Right lung (tissue), 5 donors: Measurements from ENCODE around the gene IGSF21. TPM values are rescaled to one million over a fixed set of nuclear protein-coding genes. Genes with fewer than 3 reads are reported as not detected.

Source experiments
- DNase-seq, 2 donors: peaks; one replicate each; pipeline ENCODE4 v3.0.0-alpha.2; 2013
- polyA plus RNA-seq, 5 donors: library from polyadenylated mRNA; unstranded; fragments of 120-200 nt; gene quantifications; one replicate each; pipeline versions ENCODE4 v1.2.1 to v1.2.3, GENCODE V29; 2013; ENCODE audit warnings: inconsistent platforms in 1 of 5, low replicate concordance in 1 of 5; ENCODE audit not compliant: insufficient read length in 5 of 5, insufficient read depth in 1 of 5

The IGSF21 gene
- polyA plus RNA-seq, 5 donors, result 0.06 to 0.26 (median 0.15) TPM

DNA sequence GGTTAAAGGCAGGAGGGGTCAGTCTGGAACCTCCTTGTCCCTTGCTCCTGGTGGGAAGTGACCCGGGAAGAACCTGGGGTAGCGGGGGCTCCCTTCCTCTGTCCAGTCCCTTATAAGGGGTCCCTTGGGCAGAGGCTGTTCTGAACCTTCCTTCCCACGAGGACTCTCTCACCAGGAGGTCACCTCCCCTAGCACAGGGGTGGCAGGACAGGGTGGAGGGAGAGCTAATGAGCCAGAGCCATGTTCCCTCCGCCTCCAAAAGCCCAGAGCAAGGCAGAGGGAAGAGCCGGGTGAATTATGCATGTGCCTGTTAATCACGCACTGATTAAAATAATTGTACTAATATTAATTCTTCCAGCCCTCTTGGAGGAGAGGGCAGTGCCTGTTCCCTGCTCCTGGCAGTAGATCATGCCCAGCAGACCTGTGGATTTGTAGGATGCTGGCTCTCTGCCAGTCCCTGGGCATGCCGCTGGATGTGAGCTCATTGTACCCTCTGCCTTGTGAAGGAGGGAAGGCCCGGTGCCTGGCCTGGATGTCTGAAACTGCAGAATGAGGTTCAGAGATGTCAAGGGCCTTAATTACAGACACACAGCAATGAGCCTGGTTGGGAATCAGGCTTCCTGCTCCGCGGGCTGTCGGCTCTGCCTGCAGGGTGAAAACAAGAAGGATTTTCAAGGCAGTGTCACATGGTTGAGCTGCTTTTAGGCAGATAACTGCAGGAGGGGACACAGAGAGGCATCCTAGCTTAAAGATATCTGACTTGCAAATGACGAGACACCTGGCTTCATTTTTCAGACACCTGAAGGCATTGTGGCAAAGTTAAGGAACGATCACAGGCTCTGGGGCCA, 68.2 kb downstream of the IGSF21 start:
- DNase-seq, result no peak

DNA sequence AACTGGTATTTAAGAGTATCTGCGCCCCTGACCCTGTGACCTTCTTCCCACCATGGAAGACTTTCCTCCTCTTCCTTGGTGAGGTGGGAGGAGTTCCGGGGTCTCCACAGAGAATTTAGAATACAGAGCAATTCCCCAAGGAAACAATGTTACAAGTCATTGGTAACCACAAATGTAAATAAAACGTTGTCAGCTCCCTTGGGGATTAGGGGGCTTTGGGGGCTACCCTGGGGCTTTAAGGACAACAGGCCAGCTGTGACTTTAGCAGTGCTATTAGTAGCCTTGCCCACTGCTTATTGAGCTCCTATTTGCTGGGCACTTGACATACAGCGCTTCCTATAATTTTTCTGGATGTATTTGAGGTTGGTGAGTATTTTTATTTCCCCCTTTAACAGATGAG, 69.0 kb downstream of the IGSF21 start:
- no peak for DNase-seq

DNA sequence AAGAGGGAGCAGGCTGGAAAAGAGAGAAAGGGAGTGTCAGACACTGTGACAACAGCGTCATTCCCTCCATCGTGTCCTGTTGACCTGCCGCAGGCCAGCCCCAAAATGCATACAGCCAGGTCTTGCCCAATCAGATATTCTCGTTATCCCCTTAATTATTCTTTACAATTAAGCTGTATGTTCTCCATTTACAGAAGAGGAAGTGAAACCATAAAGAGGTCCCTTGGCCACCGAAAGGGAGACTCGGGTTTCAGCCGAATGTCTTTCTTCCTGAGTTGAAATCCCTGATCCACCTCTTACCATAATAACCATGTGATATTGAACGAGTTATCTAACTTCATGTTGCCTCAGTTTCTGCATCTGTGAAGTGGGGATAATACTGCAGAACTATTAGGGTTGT, 70.5 kb downstream of the IGSF21 start:
- DNase-seq, result no peak

DNA sequence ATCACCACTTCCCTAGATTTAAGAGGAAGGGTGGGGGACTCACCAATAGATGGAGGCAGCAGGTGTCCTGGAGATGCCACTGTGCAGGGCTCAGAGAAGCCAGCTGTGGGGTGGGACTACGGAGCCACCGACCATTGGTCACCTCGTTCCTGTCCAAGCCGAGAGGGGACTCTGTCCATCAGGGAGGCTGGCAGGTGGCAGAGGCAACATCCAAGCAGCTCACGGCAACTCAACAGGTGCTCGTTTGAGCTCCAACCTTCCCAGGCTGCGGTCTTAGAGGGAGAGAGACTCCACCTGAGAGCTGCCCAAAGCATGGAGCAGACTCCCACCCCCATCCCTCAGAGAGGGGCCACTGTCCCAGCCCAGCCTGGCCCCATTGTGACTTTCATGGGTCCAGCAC, 71.4 kb downstream of the IGSF21 start:
- DNase-seq, result no peak

DNA sequence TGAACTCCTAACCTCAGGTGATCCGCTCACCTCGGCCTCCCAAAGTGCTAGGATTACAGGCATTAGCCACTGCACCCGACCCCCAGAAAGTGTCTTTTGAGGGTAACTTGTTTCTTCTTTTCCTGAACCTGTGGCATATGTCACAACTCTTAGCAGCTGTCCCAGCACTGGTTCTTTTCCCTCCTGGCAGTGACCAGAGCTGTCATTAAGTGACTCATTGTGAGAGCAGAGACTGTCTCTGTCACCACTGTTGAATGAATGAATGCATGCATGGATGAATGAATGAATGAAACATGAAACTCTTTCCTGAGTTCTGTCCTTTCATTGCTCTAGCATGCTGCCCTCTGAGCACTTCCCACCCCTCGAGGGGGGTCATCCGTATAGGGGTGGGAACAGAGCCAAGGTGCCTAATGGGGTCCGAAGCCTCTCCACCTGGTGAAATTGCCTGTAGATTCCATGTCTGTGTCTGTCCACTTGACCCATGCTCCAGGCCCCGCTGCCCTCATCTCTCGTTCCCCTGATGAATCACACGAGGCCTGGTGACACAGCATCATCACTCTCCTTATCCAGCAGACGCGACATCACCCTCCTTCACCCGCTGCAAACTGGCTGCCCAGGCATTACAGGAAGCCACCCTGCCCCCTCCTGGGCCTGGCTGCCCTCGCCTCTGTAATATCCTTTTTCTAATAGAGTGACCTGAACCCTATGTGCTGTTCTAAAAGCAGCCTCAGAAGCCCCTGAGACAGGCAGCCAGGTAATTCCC, 75.0 kb downstream of the IGSF21 start:
- DNase-seq, result no peak

DNA sequence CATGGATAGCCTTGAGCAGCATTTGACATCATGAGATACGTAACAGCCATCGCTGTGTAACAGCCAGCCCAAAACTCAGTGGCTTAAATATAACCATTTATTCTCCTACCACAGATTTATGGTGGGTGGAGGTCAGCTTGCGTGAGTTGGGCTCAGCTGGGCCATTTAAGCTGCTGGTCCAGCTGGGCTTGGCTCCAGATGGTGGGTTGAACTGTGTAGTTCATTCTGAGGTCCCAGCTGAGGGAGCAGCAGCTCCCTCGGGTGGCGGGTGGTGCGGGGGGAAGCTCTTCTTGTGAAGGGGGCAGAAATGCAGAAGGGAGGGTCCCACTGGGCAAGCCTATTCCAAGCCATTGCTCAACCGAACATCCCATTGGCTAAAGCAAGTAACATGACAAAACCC, 75.9 kb downstream of the IGSF21 start:
- DNase-seq, result no peak

DNA sequence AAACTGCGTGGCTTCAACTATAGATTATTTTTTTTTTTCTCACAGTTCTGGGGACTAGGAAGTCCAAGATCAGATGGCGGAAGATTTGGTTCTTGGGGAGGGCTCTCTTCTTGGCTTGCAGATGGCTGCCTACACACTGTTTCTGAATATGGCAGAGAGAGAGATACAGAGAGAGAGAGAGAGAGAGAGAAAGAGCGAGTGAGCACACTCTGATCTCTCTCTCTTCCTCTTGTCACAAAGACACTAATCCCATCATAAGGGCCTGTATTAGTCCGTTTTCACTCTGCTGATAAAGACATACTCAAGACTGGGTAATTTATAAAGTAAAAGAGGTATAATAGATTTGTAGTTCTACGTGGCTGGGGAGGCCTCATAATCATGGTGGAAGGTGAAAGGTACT, 79.5 kb downstream of the IGSF21 start:
- DNase-seq, result no peak

DNA sequence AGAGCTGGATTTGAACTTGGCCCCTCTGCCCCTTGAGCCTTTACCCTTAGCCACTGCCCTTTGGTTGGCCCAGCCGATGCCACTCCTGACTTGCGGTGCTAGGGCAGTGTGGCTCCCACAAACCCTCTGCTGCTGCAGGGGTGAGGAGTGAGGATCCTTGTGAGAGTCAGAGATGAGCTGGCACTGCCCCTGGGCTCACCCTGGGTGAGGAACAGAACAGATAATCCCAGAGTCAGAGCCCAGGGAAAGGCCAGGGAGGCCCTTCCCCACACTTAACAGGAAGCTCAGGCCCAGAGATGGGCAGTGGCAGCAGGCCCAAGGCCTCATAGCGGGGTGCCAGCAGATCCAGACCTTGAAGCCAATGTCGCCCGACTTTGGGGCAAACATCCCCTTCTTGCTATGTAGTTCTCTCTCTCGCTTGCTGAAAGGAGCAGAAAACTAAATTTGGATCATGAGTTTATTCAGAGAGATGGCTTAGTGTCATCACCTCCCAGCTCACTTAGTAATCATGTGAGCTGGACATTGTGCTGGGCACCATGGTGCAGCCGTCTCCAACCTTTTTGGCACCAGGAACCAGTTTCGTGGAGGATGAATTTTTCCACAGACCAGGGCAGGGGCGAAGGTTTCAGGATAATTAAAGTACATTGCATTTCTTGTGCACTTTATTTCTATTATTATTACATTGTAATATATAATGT, 81.4 kb downstream of the IGSF21 start:
- DNase-seq, result no peak

DNA sequence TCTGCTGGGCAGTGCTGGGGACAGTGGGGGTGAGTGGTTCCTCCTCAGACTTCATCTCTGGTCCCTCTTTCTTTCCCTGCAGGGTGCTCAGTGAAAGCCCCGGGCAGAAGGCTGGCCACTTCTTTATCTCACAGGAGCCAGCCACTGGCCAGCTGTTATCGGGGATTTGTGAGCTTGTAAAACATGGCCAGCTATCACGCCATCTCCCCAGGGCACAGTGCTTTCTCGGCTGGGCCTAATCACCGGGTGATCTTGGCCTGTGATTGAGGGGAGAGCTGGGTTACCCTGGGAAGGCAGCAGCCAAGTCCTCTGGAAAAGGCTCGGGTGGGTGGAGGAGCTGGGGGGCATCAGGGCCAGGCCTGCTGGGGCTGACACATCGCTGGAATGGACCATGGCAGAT, 83.0 kb downstream of the IGSF21 start:
- no peak for DNase-seq

DNA sequence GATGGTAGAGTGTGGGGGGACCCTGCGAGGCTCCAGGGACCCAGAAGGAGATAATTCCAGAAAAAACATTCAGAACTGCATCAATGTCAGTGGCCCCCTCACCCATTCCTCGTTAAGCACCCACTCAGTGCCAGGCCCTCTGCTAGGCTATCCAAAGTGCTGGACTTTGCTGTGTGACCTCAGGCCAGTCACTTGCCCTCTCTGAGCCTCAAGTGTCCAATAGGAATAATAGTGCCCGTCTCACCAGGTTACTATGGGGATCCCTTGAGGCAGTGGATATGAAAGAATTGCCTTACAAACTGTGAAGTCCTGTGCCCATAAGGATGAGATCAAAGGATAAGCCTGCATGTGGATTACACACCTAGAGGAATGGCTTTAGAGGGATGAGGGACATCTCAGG, 83.4 kb downstream of the IGSF21 start:
- no peak for DNase-seq

DNA sequence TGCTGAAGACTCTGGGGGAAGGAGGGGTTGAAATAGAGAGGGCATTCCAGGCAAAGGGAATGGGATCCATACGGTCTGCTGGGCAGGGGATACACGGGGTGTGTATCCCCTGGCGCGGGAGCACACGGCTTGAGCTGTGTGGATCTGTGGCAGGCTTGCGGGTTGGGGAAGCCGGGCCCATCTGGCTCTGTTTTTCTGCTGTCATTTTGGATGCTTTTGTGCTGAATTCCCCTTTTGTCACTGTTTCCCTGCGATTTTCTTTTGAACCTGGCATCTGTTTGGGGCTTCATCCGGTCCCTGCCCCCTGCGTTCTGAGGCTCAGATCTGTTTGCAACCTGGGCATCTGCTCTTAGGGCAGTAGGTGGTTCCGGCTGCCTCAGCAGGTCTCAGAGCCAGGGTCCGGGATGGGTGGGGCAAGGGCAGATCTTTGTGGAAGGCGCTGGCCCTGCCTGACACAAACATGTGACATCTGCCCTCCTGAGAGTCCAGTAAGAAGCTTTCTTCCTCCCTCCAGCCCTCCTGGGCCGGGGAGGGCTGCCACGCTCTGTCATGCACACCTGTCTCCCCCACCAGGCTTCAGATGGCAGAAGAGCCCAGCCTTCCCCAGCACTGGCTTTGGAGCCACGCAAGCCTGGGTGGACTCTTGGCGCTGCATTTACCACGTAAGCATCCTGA, 84.0 kb downstream of the IGSF21 start:
- no peak for DNase-seq

DNA sequence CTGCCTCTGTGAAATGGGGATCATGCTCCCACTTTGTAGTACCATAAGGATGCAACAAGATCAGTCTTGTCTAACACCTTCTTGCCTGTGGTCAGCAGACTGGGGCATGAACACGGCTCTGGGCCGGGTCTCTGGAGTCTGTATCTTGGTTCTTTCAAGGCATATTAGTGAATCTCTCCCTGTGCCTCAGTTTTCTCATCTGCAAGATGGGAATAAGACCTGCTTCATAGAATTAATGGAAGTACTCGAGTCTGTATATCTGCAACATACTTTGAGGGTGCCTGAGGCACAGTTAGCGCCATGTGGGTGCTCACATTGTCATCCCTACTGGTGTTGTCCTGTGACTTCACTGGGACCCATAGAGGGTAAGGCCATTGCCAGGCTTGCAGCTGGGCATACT, 84.6 kb downstream of the IGSF21 start:
- no peak for DNase-seq

DNA sequence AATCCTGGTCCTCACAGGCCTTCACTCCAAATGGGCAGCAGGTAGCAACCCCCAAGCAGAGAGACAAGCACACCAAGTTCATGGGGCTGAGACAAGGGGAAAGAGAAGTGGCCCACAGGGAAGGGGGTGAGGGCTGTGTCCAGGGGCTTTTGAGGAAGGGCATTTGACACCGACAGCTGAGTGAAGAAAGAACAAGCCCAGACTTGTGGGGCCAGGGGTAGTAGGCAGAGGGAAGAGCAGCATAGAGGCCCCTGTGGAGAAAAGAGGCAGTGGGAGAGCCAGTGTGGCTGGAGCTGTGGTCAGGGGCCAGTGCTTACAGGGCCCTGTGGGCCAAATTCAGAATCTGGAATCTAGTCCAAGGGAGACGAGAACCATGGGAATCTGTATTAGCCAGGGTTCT, 85.4 kb downstream of the IGSF21 start:
- DNase-seq, result no peak

DNA sequence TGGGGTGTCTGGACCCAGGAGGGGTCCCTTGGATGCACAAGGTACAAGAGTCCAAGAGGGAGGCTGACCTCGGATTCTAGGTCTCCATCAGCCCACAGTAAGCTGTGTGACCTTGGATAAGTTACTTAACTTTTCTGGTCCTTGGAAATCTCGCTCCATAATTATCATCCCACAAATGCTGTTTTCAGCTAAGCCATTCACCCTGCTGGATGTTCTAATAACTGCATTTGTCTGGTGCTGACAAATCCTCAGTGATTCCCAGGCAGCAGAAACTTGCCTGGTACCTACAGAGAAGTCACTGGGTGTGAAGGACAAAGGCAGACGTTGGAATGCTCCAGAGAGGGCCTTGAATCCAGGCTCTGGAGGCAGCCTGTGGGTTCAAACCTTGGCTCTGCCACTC, 89.7 kb downstream of the IGSF21 start:
- DNase-seq, result no peak

DNA sequence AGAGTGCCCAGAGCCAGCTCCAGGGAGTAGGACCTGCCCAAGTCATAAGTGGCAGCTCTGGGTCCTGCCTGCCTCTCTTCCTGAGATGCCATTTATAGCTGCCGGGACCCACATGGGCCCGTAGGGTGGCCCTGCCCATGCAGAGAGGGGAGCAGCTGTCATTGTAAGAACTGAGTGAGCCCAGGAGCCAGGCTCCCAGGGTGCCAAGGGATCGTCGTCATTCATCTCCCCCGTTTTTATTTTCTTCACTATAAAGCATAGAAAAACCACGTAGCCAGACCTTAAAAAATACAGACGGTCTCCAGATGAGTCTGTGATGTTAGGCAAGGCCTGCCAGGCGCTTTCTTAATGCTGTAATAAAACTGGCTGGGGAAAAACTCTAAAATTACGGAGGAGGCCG, 90.7 kb downstream of the IGSF21 start:
- DNase-seq, result no peak

DNA sequence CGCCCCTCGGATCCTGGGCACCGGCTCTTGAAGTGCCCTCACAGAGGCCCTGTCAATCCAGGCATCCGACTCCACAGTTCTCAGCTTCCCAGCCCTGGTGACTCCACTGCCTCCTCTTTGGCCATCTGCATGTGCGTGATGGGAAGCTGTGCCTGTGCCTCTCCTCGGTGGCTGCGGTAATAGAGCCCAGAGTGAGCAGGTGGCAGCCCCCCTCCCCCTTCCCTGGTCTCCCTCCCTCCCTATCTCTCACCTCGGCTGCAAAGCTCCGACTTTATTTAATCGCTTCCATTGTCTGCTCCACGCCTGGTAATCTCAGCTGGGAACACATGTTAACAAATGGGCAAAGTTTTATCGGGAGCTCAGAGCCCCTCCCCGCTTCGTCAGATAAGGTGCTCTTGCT, 91.9 kb downstream of the IGSF21 start:
- DNase-seq, result no peak

DNA sequence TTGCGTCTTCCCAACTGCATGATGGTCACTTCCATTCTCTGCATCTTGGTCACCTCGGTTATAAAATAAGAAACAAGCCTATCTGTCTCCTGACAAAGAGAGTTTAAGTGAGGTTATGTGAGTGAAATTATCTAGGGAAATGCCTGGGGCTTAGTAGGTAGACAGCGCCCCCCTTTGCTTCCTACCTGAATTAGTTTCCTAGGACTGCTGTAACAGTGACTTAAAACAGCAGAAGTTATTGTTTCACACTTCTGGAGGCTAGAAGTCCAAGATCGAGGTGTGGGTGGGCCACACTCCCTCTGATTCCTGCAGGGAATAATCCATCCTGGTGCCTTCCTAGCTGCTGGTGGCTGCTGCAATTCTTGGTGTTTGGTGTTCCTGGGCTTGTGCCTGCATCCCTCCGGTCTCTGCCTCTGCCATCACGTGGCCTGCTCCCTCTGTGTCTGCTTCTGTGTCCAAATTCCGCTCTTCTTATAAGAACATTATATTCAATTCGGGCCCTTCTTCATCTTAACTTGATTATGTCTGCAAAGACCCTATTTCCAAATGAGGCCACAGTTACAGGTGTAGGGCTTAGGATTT, 92.6 kb downstream of the IGSF21 start:
- no peak for DNase-seq

DNA sequence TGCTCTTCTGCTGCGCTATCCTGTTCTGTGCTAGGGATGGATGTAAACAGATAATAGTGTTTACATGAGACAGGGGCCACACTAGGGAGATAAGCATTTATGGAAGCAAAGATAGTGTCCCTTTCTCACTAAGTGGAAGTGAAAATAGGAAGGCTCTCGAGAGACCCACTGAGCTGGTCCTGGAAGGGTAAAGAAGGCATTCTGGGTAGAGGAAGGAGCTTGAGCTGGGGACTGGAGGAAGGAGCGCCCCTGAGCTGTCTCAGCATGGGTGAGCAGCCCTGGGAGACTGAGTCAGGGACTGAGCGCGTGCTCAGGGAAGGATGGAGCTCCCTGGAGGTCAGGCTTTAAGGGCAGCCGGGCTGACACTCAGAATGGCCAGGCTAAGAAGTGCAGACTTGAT, 93.3 kb downstream of the IGSF21 start:
- no peak for DNase-seq

DNA sequence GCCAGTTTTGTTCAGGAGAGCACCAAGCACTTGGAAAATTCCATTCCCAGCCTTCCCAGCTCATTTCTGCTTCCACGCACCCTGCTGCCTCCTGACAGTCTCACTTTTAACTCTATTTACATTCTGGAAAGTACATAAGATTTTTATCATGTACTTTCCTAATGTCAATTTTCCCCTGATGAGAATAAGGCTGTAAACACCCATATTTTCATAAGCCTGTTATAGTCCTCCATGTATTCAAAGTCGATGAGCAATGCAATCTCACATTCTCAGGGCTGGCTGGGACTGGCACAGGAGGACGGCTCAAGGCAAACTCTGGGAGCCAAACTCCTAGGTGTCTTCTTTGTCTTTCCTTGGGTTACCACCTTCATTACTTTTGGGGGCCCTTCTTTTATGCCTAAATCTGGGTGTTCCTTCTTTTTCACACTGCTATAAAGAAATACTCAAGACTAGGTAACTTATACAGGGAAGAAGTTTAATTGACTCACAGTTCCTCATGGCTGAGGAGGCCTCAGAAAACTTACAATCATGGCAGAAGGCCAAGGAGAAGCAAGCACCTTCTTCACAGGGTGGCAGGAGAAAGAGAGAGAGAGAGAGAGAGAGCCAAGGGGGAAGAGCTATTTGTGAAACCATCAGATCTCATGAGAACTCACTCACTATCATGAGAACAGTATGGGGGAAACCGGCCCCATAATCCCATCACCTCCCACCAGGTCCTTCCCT, 94.6 kb downstream of the IGSF21 start:
- DNase-seq, result no peak

DNA sequence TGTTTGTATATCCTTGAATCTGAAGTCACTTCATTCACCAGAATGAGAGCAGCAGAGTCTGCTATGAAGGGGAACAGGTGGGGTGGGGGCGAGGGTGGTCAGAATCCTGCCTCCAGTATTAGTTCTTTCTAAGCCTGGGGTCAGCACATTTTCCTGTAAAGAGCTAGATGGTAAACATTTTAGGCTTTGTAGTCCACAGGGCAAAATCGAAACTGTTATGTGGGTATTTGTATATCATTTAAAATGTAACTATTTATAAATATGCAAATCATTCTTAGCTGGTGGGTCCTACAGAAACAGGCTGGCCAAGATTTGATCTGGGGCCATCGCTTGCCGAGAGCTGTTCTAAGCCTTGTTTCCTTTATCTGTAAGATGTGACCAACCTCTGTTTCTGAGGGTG, 96.0 kb downstream of the IGSF21 start:
- DNase-seq, result no peak

DNA sequence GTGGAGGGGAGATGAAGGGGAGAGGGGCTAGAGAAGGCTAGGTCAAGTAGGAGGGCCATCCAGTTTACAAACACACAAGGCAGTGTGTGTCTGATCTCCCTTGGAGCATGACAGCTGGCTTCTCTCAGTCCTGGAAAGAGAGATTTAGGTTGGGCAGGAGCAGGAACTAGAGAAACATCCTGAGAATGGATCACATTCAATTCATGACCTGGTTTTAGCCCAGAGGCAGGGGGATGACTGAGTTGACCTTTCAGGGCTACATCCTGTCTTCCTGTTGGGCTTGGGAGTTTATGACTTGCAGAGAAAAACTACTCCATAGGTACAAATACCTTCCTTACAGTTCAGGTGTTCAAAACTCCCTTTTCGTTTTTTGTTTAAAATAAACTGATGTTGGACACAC, 97.0 kb downstream of the IGSF21 start:
- DNase-seq, result no peak
